Astrocyte (in vitro differentiated cells and primary cell): Measurements from ENCODE around the gene CDK7. TPM values are rescaled to one million over a fixed set of nuclear protein-coding genes. Genes with fewer than 3 reads are reported as not detected.
A peak's percentile ranks its signal among the peaks of the same experiment; 100 is the strongest.

Source experiments
- DNase-seq: peaks from one replicate; pipeline ENCODE4 v3.0.0-alpha.2; 2010; ENCODE audit warnings: low read depth
- FAIRE-seq: peaks from 2 replicates; lab custom pipeline; 2011; peaks lifted over from hg19 to GRCh38; lab: Jason Lieb, UNC
- H2AFZ ChIP-seq: 2 replicates; pipeline ENCODE4 v1.6.0; 2012; ENCODE audit warnings: low read depth, low read length, inconsistent platforms
- H3K27ac ChIP-seq: 2 replicates; pipeline ENCODE4 v1.5.1; 2011; ENCODE audit warnings: low read depth, low read length, inconsistent platforms
- H3K27me3 ChIP-seq: 2 replicates; pipeline ENCODE4 v1.6.0; 2011; ENCODE audit warnings: low read length, inconsistent platforms; ENCODE audit not compliant: insufficient read depth
- H3K36me3 ChIP-seq: 2 replicates; pipeline ENCODE4 v1.5.1; 2011; ENCODE audit warnings: low read length, inconsistent platforms; ENCODE audit not compliant: insufficient read depth
- H3K4me1 ChIP-seq: 2 replicates; pipeline ENCODE4 v1.5.1; 2011; ENCODE audit warnings: low read length, inconsistent platforms; ENCODE audit not compliant: insufficient read depth
- H3K4me2 ChIP-seq: 2 replicates; pipeline ENCODE4 v1.6.0; 2012; ENCODE audit warnings: low read length, inconsistent platforms
- H3K4me3 ChIP-seq: 2 replicates; pipeline ENCODE4 v1.5.1; 2011; ENCODE audit warnings: low read depth, mild to moderate bottlenecking, low read length, inconsistent platforms; ENCODE audit not compliant: insufficient read depth
- H3K79me2 ChIP-seq: 2 replicates; pipeline ENCODE4 v1.6.0; 2012; ENCODE audit warnings: mild to moderate bottlenecking, low read length, inconsistent platforms; ENCODE audit not compliant: insufficient read depth
- H3K9ac ChIP-seq: 2 replicates; pipeline ENCODE4 v1.6.0; 2012; ENCODE audit warnings: mild to moderate bottlenecking, low read length, inconsistent platforms
- H3K9me3 ChIP-seq: 2 replicates; pipeline ENCODE4 v1.5.1; 2012; ENCODE audit warnings: low read depth, mild to moderate bottlenecking, low read length, inconsistent platforms; ENCODE audit not compliant: insufficient read depth
- H4K20me1 ChIP-seq: 2 replicates; pipeline ENCODE4 v1.6.0; 2012; ENCODE audit warnings: low read length, inconsistent platforms; ENCODE audit not compliant: insufficient read depth
- H3K27ac Mint-ChIP-seq: one replicate; pipeline ENCODE4 v1.8.0; 2021; ENCODE audit warnings: mild to moderate bottlenecking, mixed read lengths; ENCODE audit not compliant: unreplicated experiment
- H3K27me3 Mint-ChIP-seq: one replicate; pipeline ENCODE4 v1.8.0; 2021; ENCODE audit warnings: low read depth, mixed read lengths; ENCODE audit not compliant: unreplicated experiment
- H3K36me3 Mint-ChIP-seq: one replicate; pipeline ENCODE4 v1.8.0; 2021; ENCODE audit warnings: low read depth, mixed read lengths; ENCODE audit not compliant: unreplicated experiment
- H3K4me1 Mint-ChIP-seq: one replicate; pipeline ENCODE4 v1.8.0; 2021; ENCODE audit warnings: low read depth, mixed read lengths; ENCODE audit not compliant: unreplicated experiment
- H3K4me3 Mint-ChIP-seq: one replicate; pipeline ENCODE4 v1.8.0; 2021; ENCODE audit warnings: mild to moderate bottlenecking, moderate library complexity, mixed read lengths; ENCODE audit not compliant: unreplicated experiment
- H3K9me3 Mint-ChIP-seq: one replicate; pipeline ENCODE4 v1.8.0; 2021; ENCODE audit warnings: mild to moderate bottlenecking, mixed read lengths; ENCODE audit not compliant: unreplicated experiment
- EZH2 ChIP-seq: IDR thresholded peaks from 2 replicates; pipeline ENCODE4 v1.6.1; 2012; ENCODE audit warnings: mild to moderate bottlenecking, low read length, inconsistent platforms; ENCODE audit not compliant: insufficient read depth
- total RNA-seq: library from RNA; stranded (reverse); gene quantifications from 2 replicates; pipeline ENCODE4 v1.2.1, GENCODE V29; 2021
- TF ChIP-seq, protein P1 (sequence below): IDR thresholded peaks from 2 replicates; pipeline ENCODE4 v1.5.1; 2011; ENCODE audit warnings: low read depth, mild to moderate bottlenecking, inconsistent platforms, low read length, moderate library complexity; ENCODE audit not compliant: insufficient read depth

CDK7 gene
- total RNA-seq, 1 donor from 2014 or later, result 58.3 TPM

GRCh38 chr5:69257577-69257976 lies 22.9 kb downstream of the CDK7 start:
- no peak overlapping the region for H3K4me3 ChIP-seq
- H3K4me1 ChIP-seq, result no peaks in the 10 kb centered on the region
- H3K27ac ChIP-seq, result no peak overlapping the region
- DNase-seq (no peak), FAIRE-seq (no peak)
- Mint-ChIP-seq H3K27me3 (no peaks in the 10 kb centered on the region), H3K9me3 (no peaks in the 10 kb centered on the region), H3K4me3 (no peak overlapping the region), H3K4me1 (no peaks in the 10 kb centered on the region), H3K27ac (no peak overlapping the region), H3K36me3 (peaks cover 23% of the 10 kb centered on the region)
- peaks cover 12% of the 10 kb centered on the region for H3K79me2 ChIP-seq
- peaks cover 24% of the 10 kb centered on the region for H3K36me3 ChIP-seq
- no peaks in the 10 kb centered on the region for H3K27me3 ChIP-seq
- no peak overlapping the region for H3K9ac ChIP-seq
- no peak for TF ChIP-seq EZH2
- TF ChIP-seq, protein P1, sequence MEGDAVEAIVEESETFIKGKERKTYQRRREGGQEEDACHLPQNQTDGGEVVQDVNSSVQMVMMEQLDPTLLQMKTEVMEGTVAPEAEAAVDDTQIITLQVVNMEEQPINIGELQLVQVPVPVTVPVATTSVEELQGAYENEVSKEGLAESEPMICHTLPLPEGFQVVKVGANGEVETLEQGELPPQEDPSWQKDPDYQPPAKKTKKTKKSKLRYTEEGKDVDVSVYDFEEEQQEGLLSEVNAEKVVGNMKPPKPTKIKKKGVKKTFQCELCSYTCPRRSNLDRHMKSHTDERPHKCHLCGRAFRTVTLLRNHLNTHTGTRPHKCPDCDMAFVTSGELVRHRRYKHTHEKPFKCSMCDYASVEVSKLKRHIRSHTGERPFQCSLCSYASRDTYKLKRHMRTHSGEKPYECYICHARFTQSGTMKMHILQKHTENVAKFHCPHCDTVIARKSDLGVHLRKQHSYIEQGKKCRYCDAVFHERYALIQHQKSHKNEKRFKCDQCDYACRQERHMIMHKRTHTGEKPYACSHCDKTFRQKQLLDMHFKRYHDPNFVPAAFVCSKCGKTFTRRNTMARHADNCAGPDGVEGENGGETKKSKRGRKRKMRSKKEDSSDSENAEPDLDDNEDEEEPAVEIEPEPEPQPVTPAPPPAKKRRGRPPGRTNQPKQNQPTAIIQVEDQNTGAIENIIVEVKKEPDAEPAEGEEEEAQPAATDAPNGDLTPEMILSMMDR, result no peak
- no peaks in the 10 kb centered on the region for H3K9me3 ChIP-seq
- no peak overlapping the region for H2AFZ ChIP-seq
- H3K4me2 ChIP-seq, result no peak overlapping the region
- peaks cover 26% of the 10 kb centered on the region for H4K20me1 ChIP-seq

- H3K27me3 Mint-ChIP-seq, result no peaks in the 10 kb centered on the region
- Histone ChIP-seq H3K36me3 (peaks cover 34% of the 10 kb centered on the region), H3K9me3 (no peaks in the 10 kb centered on the region), H2AFZ (no peak overlapping the region), H4K20me1 (peaks cover 12% of the 10 kb centered on the region), H3K27me3 (no peaks in the 10 kb centered on the region), H3K27ac (no peak overlapping the region), H3K4me3 (no peak overlapping the region), H3K9ac (no peak overlapping the region), H3K4me1 (no peaks in the 10 kb centered on the region), H3K4me2 (peak overlapping the region; percentile 15), H3K79me2 (no peaks in the 10 kb centered on the region)
- peaks cover 30% of the 10 kb centered on the region for H3K36me3 Mint-ChIP-seq
- no peak for TF ChIP-seq EZH2
- TF ChIP-seq, protein P1, result no peak
- no peaks in the 10 kb centered on the region for H3K9me3 Mint-ChIP-seq
- H3K4me3 Mint-ChIP-seq, result no peak overlapping the region
- no peak overlapping the region for H3K27ac Mint-ChIP-seq
- FAIRE-seq, result no peak
- no peaks in the 10 kb centered on the region for H3K4me1 Mint-ChIP-seq
- DNase-seq, result peak; percentile 48
These were observed 26.3 kb downstream of the CDK7 start for GRCh38 chr5:69261034-69261433.

GRCh38 chr5:69265931-69266330 lies 31.2 kb downstream of the CDK7 start:
- peaks cover 46% of the 10 kb centered on the region for H3K36me3 ChIP-seq
- no peak overlapping the region for H3K9ac ChIP-seq
- FAIRE-seq, result no peak
- TF ChIP-seq, protein P1, result no peak
- no peak for TF ChIP-seq EZH2
- no peak overlapping the region for H2AFZ ChIP-seq
- H3K79me2 ChIP-seq, result no peaks in the 10 kb centered on the region
- H3K27me3 ChIP-seq, result no peaks in the 10 kb centered on the region
- Mint-ChIP-seq H3K27ac (no peak overlapping the region), H3K27me3 (no peaks in the 10 kb centered on the region), H3K9me3 (no peaks in the 10 kb centered on the region), H3K4me3 (no peak overlapping the region), H3K36me3 (peaks cover 23% of the 10 kb centered on the region), H3K4me1 (peaks cover under 1% of the 10 kb centered on the region)
- H4K20me1 ChIP-seq, result peaks cover 3% of the 10 kb centered on the region
- no peak for DNase-seq
- no peak overlapping the region for H3K27ac ChIP-seq
- H3K9me3 ChIP-seq, result no peaks in the 10 kb centered on the region
- no peaks in the 10 kb centered on the region for H3K4me1 ChIP-seq
- H3K4me3 ChIP-seq, result no peak overlapping the region
- no peak overlapping the region for H3K4me2 ChIP-seq
